HCT116 (cell line): Measurements from ENCODE around the gene ZNF582.

Experiments
- CTCF ChIP-seq, 3 experiments: fragments of 200-600 bp in 1 of 3; sonication (generic) in 1 of 3; IDR thresholded peaks in 2 of 3; conservative IDR thresholded peaks in 1 of 3; 2 replicates each; pipeline ENCODE4 v1.5.1; 2012 to 2017; ENCODE audit warnings: low read depth in 2 of 3, low read length in 2 of 3, antibody characterized with exemption in 1 of 3, borderline replicate concordance in 1 of 3, control low read depth in 1 of 3, mild to moderate bottlenecking in 1 of 3, mixed read lengths in 1 of 3, mixed run types in 1 of 3, moderate library complexity in 1 of 3; ENCODE audit not compliant: insufficient read depth in 1 of 3
- EZH2 ChIP-seq: fragments of 200-600 bp; sonication (generic); IDR thresholded peaks from 2 replicates; pipeline ENCODE4 v1.6.1; 2017; ENCODE audit warnings: antibody characterized with exemption, mixed run types
- EZH2phosphoT487 ChIP-seq: fragments of 200-600 bp; IDR thresholded peaks from 2 replicates; pipeline ENCODE4 v1.6.1; 2018; ENCODE audit warnings: antibody characterized with exemption, borderline replicate concordance
- POLR2A ChIP-seq: IDR thresholded peaks from 2 replicates; pipeline ENCODE4 v1.7.0; 2011; ENCODE audit warnings: borderline replicate concordance; ENCODE audit not compliant: insufficient read depth, insufficient read length; ENCODE audit errors: extremely low read depth
- POLR2AphosphoS5 ChIP-seq: IDR thresholded peaks from 2 replicates; pipeline ENCODE4 v1.6.1; 2011; ENCODE audit warnings: mild to moderate bottlenecking, low read depth, low read length, moderate library complexity
- SP1 ChIP-seq: IDR thresholded peaks from 2 replicates; pipeline ENCODE4 v1.6.1; 2012; ENCODE audit warnings: low read depth
- TCF7L2 ChIP-seq: IDR thresholded peaks from 2 replicates; pipeline ENCODE4 v1.7.0; 2011; ENCODE audit warnings: borderline replicate concordance, inconsistent platforms; ENCODE audit not compliant: insufficient read depth, insufficient read length; ENCODE audit errors: extremely low read depth
- YY1 ChIP-seq: IDR thresholded peaks from 2 replicates; pipeline ENCODE4 v1.6.1; 2011; ENCODE audit warnings: low read length, low read depth, moderate library complexity, mild to moderate bottlenecking; ENCODE audit not compliant: insufficient replicate concordance; ENCODE audit errors: extremely low read depth
- ZFX ChIP-seq: fragments of 450-650 bp; IDR thresholded peaks from 2 replicates; pipeline ENCODE4 v1.6.1; 2017
- ZNF274 ChIP-seq: fragments of 200-500 bp; sonication (Bioruptor generic); IDR thresholded peaks from 2 replicates; pipeline ENCODE4 v1.6.1; 2014; ENCODE audit warnings: mild to moderate bottlenecking, low read depth, low read length, inconsistent platforms
- TF ChIP-seq, protein P1 (sequence below): IDR thresholded peaks from 2 replicates; pipeline ENCODE4 v1.6.1; 2012; ENCODE audit warnings: low read depth

DNA sequence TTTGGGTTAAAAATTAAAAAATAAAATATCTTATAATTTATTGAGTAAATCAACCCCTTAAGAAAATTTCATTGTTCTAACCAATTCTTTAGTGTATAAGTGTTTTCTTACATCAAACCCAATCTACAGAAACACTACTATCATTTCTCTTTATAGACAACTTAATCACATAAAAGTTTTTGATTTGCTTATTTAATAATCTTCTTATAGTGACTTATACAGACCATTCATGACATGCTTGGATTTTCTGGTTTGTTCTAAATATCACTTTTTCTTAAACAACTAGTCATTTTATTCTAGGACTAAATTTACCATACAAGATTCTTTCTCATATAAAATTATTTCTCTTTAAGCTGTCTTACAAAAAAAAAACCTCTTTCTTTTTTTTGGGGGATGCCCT lies 51.4 kb downstream of the ZNF582 start:
- TF ChIP-seq EZH2 (no peak), CTCF (IDR thresholded peaks at IDR 0.05 in 2 of 3, conservative IDR thresholded peaks at IDR 0.05 in 1 of 3; ENCODE audit: borderline replicate concordance in 1 of 3, insufficient read depth in 1 of 3, low read depth in 2 of 3, low read length in 2 of 3) (no peak), POLR2A (no peak), YY1 (no peak), SP1 (no peak), TCF7L2 (no peak), EZH2phosphoT487 (no peak), ZFX (no peak), ZNF274 (no peak), POLR2AphosphoS5 (no peak)
- TF ChIP-seq, protein P1, sequence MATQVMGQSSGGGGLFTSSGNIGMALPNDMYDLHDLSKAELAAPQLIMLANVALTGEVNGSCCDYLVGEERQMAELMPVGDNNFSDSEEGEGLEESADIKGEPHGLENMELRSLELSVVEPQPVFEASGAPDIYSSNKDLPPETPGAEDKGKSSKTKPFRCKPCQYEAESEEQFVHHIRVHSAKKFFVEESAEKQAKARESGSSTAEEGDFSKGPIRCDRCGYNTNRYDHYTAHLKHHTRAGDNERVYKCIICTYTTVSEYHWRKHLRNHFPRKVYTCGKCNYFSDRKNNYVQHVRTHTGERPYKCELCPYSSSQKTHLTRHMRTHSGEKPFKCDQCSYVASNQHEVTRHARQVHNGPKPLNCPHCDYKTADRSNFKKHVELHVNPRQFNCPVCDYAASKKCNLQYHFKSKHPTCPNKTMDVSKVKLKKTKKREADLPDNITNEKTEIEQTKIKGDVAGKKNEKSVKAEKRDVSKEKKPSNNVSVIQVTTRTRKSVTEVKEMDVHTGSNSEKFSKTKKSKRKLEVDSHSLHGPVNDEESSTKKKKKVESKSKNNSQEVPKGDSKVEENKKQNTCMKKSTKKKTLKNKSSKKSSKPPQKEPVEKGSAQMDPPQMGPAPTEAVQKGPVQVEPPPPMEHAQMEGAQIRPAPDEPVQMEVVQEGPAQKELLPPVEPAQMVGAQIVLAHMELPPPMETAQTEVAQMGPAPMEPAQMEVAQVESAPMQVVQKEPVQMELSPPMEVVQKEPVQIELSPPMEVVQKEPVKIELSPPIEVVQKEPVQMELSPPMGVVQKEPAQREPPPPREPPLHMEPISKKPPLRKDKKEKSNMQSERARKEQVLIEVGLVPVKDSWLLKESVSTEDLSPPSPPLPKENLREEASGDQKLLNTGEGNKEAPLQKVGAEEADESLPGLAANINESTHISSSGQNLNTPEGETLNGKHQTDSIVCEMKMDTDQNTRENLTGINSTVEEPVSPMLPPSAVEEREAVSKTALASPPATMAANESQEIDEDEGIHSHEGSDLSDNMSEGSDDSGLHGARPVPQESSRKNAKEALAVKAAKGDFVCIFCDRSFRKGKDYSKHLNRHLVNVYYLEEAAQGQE, result no peak
